K562 (cell line): ENCODE measurements around the gene TTC6. TPM values are rescaled to one million over a fixed set of nuclear protein-coding genes. Genes with fewer than 3 reads are reported as not detected.

Experiments used
- ATAC-seq: fragments of 200-7000 bp; cut with Tn5 transposase; 3 replicates; pipeline ENCODE4 v1.9.1; 2020; ENCODE audit warnings: moderate library complexity
- BruUV-seq: library from RNA; stranded (reverse); fragments of 400-500 nt; replicated peaks from 2 replicates; lab custom pipeline; 2021; lab: Mats Ljungman, UMichigan
- CTCF ChIA-PET: fragments of 300-600 bp; formaldehyde crosslinking; extraction: SDS; loops from one replicate; lab custom pipeline; 2021; ENCODE audit warnings: low intra/inter-chr PET ratio; lab: Yijun Ruan, JAX
- POLR2A ChIA-PET: fragments of 300-600, 350-650 bp; sonication (Branson Sonifier 250); formaldehyde crosslinking; extraction: SDS; loops from one replicate; lab custom pipeline; 2021; ENCODE audit warnings: antibody characterized with exemption, inconsistent platforms; lab: Yijun Ruan, JAX
- DNase-seq, 4 experiments: peaks; one replicate each; pipeline versions ENCODE4 v3.0.0 to v3.0.0-alpha.2; 2011 to 2018; ENCODE audit warnings: low spot score in 3 of 4, mixed read lengths in 3 of 4; ENCODE audit errors: extremely low read depth in 1 of 4
- FAIRE-seq: peaks from 2 replicates; lab custom pipeline; 2011; peaks lifted over from hg19 to GRCh38; lab: Jason Lieb, UNC
- H2AFZ ChIP-seq: 2 replicates; pipeline ENCODE4 v1.6.0; 2011; ENCODE audit warnings: low read depth, low read length, control low read depth, inconsistent platforms
- H3K27ac ChIP-seq: fragments of 200-600 bp; 3 replicates; pipeline ENCODE4 v1.8.0; 2011; ENCODE audit warnings: low read depth, mild to moderate bottlenecking, control low read depth, inconsistent platforms, low read length, moderate library complexity, mixed read lengths; ENCODE audit errors: extremely low read depth
- H3K27me3 ChIP-seq, 2 experiments: fragments of 300-600 bp in 1 of 2; 2 replicates in 1 of 2; 3 replicates in 1 of 2; pipeline versions ENCODE4 v1.6.0 to v1.8.0; 2011; ENCODE audit warnings: inconsistent platforms in 2 of 2, low read length in 2 of 2, mild to moderate bottlenecking in 1 of 2, mixed read lengths in 1 of 2, moderate library complexity in 1 of 2; ENCODE audit not compliant: control insufficient read depth in 2 of 2, insufficient read depth in 2 of 2
- H3K36me3 ChIP-seq: fragments of 300-600 bp; 3 replicates; pipeline ENCODE4 v1.8.0; 2011; ENCODE audit warnings: mild to moderate bottlenecking, low read length, inconsistent platforms; ENCODE audit not compliant: control insufficient read depth, insufficient read depth
- H3K4me1 ChIP-seq, 2 experiments: fragments of 200-600 bp in 1 of 2; replicated peaks in 1 of 2; 2 replicates in 1 of 2; 3 replicates in 1 of 2; pipeline versions ENCODE4 v1.5.1 to v1.8.0; 2011; ENCODE audit warnings: inconsistent platforms in 2 of 2, low read length in 2 of 2, mild to moderate bottlenecking in 1 of 2, mixed read lengths in 1 of 2, moderate library complexity in 1 of 2; ENCODE audit not compliant: control insufficient read depth in 2 of 2, insufficient read depth in 2 of 2
- H3K4me2 ChIP-seq: 2 replicates; pipeline ENCODE4 v1.6.1; 2011; ENCODE audit warnings: low read length, control low read depth, inconsistent platforms, mixed read lengths; ENCODE audit not compliant: insufficient read depth
- H3K4me3 ChIP-seq: fragments of 200-600 bp; sonication (generic), shearing (Covaris generic); 2 replicates; pipeline ENCODE4 v1.5.1; 2016; ENCODE audit warnings: control low read depth, inconsistent platforms
- H3K79me2 ChIP-seq: fragments of 200-600 bp; 3 replicates; pipeline ENCODE4 v1.8.0; 2011; ENCODE audit warnings: low read length, inconsistent platforms; ENCODE audit not compliant: control insufficient read depth, insufficient read depth
- H3K9ac ChIP-seq, 2 experiments: 2 replicates each; pipeline versions ENCODE4 v1.6.0 to v1.6.1; 2011; ENCODE audit warnings: low read depth in 2 of 2, low read length in 2 of 2, control low read depth in 1 of 2, inconsistent platforms in 1 of 2, mild to moderate bottlenecking in 1 of 2, mixed read lengths in 1 of 2; ENCODE audit not compliant: insufficient read depth in 1 of 2
- H3K9me1 ChIP-seq: one replicate; pipeline ENCODE4 v1.6.0; 2011; ENCODE audit warnings: inconsistent platforms, mild to moderate bottlenecking, low read length, moderate library complexity; ENCODE audit not compliant: control insufficient read depth, insufficient read depth
- H3K9me3 ChIP-seq: replicated peaks from 2 replicates; pipeline ENCODE4 v1.5.1; 2011; ENCODE audit warnings: low read depth, low read length, inconsistent platforms; ENCODE audit not compliant: control insufficient read depth, insufficient read depth
- H4K20me1 ChIP-seq: replicated peaks from 2 replicates; pipeline ENCODE4 v1.6.1; 2011; ENCODE audit warnings: low read length, inconsistent platforms, mixed read lengths; ENCODE audit not compliant: control insufficient read depth, insufficient read depth
- ATF1 ChIP-seq, 2 experiments: fragments of 450-650 bp in 1 of 2; IDR thresholded peaks; 2 replicates each; pipeline ENCODE4 v1.6.1; 2016; ENCODE audit warnings: missing compliant biosample characterization in 1 of 2, missing genetic modification characterization in 1 of 2
- CBFA2T3 ChIP-seq: fragments of 450-650 bp; IDR thresholded peaks from 2 replicates; pipeline ENCODE4 v1.6.1; 2017
- CXXC5 ChIP-seq: fragments of 250-450 bp; sonication (Bioruptor Pico); IDR thresholded peaks from 2 replicates; pipeline ENCODE4 v1.8.0; 2022; ENCODE audit warnings: inconsistent platforms, mild to moderate bottlenecking, moderate library complexity
- JUN ChIP-seq, 2 experiments: sonication (generic) in 1 of 2; formaldehyde crosslinking in 1 of 2; IDR thresholded peaks; 2 replicates each; pipeline versions ENCODE4 v1.6.1 to v1.8.0; 2012 to 2022; ENCODE audit warnings: borderline replicate concordance in 2 of 2, mild to moderate bottlenecking in 2 of 2, improper control_type of control experiment in 1 of 2, low read depth in 1 of 2, low read length in 1 of 2, missing genetic modification reagents in 1 of 2
- MAZ ChIP-seq, 2 experiments: fragments of 450-650 bp in 1 of 2; sonication (generic) in 1 of 2; formaldehyde crosslinking; IDR thresholded peaks in 1 of 2; conservative IDR thresholded peaks in 1 of 2; 2 replicates each; pipeline versions ENCODE4 v1.4.0 to v1.5.0; 2020; ENCODE audit warnings: mild to moderate bottlenecking in 1 of 2, missing genetic modification reagents in 1 of 2
- NR2C2 ChIP-seq, 2 experiments: fragments of 200-800 bp in 1 of 2; sonication (Bioruptor generic) in 1 of 2; sonication (generic) in 1 of 2; formaldehyde crosslinking in 1 of 2; IDR thresholded peaks; 2 replicates each; pipeline versions ENCODE4 v1.6.1 to v1.8.0; 2016 to 2022; ENCODE audit warnings: mild to moderate bottlenecking in 1 of 2, missing compliant biosample characterization in 1 of 2, missing genetic modification characterization in 1 of 2, missing genetic modification reagents in 1 of 2
- SMAD4 ChIP-seq: fragments of 250-450 bp; sonication (Bioruptor Pico); conservative IDR thresholded peaks from 2 replicates; pipeline ENCODE4 v1.8.0; 2021; ENCODE audit warnings: inconsistent platforms, mild to moderate bottlenecking, moderate library complexity
- SOX6 ChIP-seq: fragments of 450-650 bp; IDR thresholded peaks from 2 replicates; pipeline ENCODE4 v1.6.1; 2014; ENCODE audit warnings: mild to moderate bottlenecking
- TCF3 ChIP-seq: sonication (generic); formaldehyde crosslinking; IDR thresholded peaks from 2 replicates; pipeline ENCODE4 v1.4.0; 2020; ENCODE audit warnings: mild to moderate bottlenecking, missing genetic modification reagents
- ZFP91 ChIP-seq: sonication (generic); formaldehyde crosslinking; IDR thresholded peaks from 2 replicates; pipeline ENCODE4 v1.8.0; 2022; ENCODE audit warnings: mild to moderate bottlenecking, missing genetic modification reagents
- ZKSCAN3 ChIP-seq: fragments of 250-450 bp; sonication (Bioruptor Pico); IDR thresholded peaks from 2 replicates; pipeline ENCODE4 v1.4.0; 2020
- ZNF384 ChIP-seq: IDR thresholded peaks from 2 replicates; pipeline ENCODE4 v1.6.1; 2012; ENCODE audit warnings: low read depth, low read length, improper control_type of control experiment
- WGBS: fragments of 100-300 bp; shearing (Covaris generic); methylation state at CpG from one replicate; pipeline ENCODE4 v1.1.6; 2016; ENCODE audit warnings: low coverage, mixed read lengths; ENCODE audit not compliant: insufficient coverage; ENCODE audit errors: missing lambda C conversion rate; 5-methylcytosine and 5-hydroxymethylcytosine counted together
- in situ Hi-C: fragments of 300-500 bp; cut with MboI; formaldehyde crosslinking; loops from 4 replicates; pipeline ENCODE4 v1.15.0; 2018; ENCODE audit warnings: inconsistent platforms, mixed read lengths
- intact Hi-C: fragments of 100-400 bp; cut with micrococcal nuclease; formaldehyde crosslinking; loops from 2 replicates; pipeline ENCODE4 v1.14.2; 2022
- polyA plus RNA-seq, 8 experiments: library from polyadenylated mRNA; depleted of rRNA in 4 of 8; stranded (reverse) in 5 of 8; unstranded in 3 of 8; fragments of >200 nt; fragmentation: Nextera tagmentation in 2 of 8; fragmentation: Illumina TruSeq in 1 of 8; extraction: Ambion mirVana in 2 of 8; extraction: Trizol in 1 of 8; gene quantifications; 2 replicates each; pipeline versions ENCODE4 v1.2.1 to v1.2.3, GENCODE V29; 2011 to 2014; ENCODE audit warnings: inconsistent platforms in 1 of 8, missing spikeins in 1 of 8
- total RNA-seq, 7 experiments: library from RNA; depleted of rRNA in 6 of 7; stranded (reverse); fragments of >200 nt in 6 of 7; fragmentation: Illumina TruSeq in 2 of 7; extraction: Trizol in 2 of 7; gene quantifications; 2 replicates each; pipeline versions ENCODE4 v1.2.1 to v1.2.3, GENCODE V29; 2011 to 2021; ENCODE audit warnings: low replicate concordance in 1 of 7
- TF ChIP-seq, protein P1 (sequence below): fragments of 450-650 bp; conservative IDR thresholded peaks from 2 replicates; pipeline ENCODE4 v1.6.1; 2016; ENCODE audit warnings: missing genetic modification characterization, low read depth, mild to moderate bottlenecking, control low read depth, missing compliant biosample characterization
- TF ChIP-seq, protein P2 (sequence below), 2 experiments: fragments of 450-650 bp; conservative IDR thresholded peaks; 2 replicates each; pipeline ENCODE4 v1.6.1; 2017; ENCODE audit warnings: mild to moderate bottlenecking in 2 of 2, moderate library complexity in 2 of 2

TTC6 gene
- total and polyA plus RNA-seq, 9 of the 15 experiments (the other 6 are each of a cell fraction or from before 2014, with no cell fraction given): 0.04 to 0.23 (median 0.08) TPM; not detected in 5

DNA sequence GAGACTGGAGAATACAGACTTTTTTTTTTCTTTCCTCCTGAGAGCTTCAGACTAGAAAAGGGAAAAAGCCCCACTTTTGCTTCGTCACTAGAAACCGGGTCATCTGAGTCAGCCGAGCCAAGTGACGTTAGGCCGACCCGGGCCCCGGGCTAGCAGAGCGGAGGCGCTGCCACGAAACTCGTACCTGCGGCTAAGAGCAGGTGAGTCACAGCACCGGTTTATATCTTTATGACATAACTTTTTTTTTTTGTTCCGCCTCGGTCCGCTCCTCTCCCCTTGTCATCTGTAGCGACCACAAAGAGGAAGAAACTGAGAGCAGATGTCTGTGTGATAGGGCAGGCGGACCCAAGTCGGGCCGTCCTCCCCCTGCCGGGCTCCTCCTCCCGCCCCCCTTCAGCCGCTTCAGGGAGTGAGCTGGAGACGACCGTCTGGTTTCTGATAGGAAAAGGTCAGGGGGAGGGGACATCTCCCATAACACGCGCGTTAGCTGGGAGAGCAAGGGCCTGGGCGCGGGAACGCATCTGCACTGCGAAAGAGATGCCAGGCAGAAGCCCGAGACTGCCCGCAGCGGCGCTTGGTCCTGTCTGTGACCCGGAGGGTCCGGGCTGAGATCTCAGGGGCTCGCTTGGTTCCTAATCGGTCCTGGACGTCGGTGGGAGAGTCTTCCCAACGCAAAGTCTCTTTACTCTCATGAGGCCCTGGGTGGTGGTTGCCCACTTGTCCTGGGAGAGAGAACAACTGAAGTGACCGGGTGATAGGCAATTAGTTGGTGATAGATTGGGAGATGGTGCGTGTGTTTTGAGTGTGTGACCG is 586 bp downstream of the TTC6 start:
- H3K4me3 ChIP-seq: peak overlapping the region; percentile 56
- ChIA-PET POLR2A (interaction anchor here (0.6 kb wide), 1 partner anchor 219 kb away, joined by 3 read pairs; no protein-coding TSS in a partner anchor), CTCF (no interaction called here)
- peak overlapping the region; percentile 59 to 88 for H3K9ac ChIP-seq
- FAIRE-seq (peak; percentile 79), DNase-seq (peak; percentile 79 to 87 (median 83)), ATAC-seq (peak; percentile 84)
- no peaks in the 10 kb centered on the region for H3K36me3 ChIP-seq
- no peaks in the 10 kb centered on the region for H3K9me1 ChIP-seq
- in situ Hi-C loops (loop anchor here (25.0 kb wide), 1 partner anchor 334 kb away; no protein-coding TSS in a partner anchor), intact Hi-C loops (loop anchor here (2.0 kb wide), 2 partner anchors 277 to 349 kb away; no protein-coding TSS in a partner anchor)
- TSS peak; percentile 78 for BruUV-seq
- peaks cover 3 to 26% of the 10 kb centered on the region in 2 experiments; a peak in 4 of 5 replicates for H3K4me1 ChIP-seq
- H3K79me2 ChIP-seq: peaks cover 2% of the 10 kb centered on the region; the same call in 2 of the 3 replicates
- peak overlapping the region; percentile 89 for H2AFZ ChIP-seq
- peaks cover 0 to 3% of the 10 kb centered on the region in 2 experiments; a peak in 1 of 5 replicates for H3K27me3 ChIP-seq
- peak overlapping the region; percentile 69 for H3K4me2 ChIP-seq
- H3K27ac ChIP-seq: peak overlapping the region; percentile 72
- H4K20me1 ChIP-seq: no peaks in the 10 kb centered on the region
- WGBS: 11% methylated on average over 22 of the region's 46 CpGs
- H3K9me3 ChIP-seq: no peaks in the 10 kb centered on the region; the same call in 1 of the 2 replicates
- peak; percentile 39; the same call in 1 of the 2 replicates for TF ChIP-seq JUN (IDR thresholded peaks at IDR 0.05; ENCODE audit: borderline replicate concordance, low read depth, low read length)
- no peak for TF ChIP-seq JUN (CRISPR knock-in tag; IDR thresholded peaks at IDR 0.05; ENCODE audit: borderline replicate concordance)
- TF ChIP-seq ATF1 (CRISPR knock-in tag; IDR thresholded peaks at IDR 0.05): no peak
- TF ChIP-seq ATF1 (tag; IDR thresholded peaks at IDR 0.05): peak; percentile 66
- TF ChIP-seq TCF3 (CRISPR knock-in tag): peak; percentile 21; the same call in 1 of the 2 replicates
- peak; percentile 61 for TF ChIP-seq SOX6
- TF ChIP-seq MAZ (CRISPR knock-in tag; conservative IDR thresholded peaks at IDR 0.05 in 1 of 2, IDR thresholded peaks at IDR 0.05 in 1 of 2): peak in 1 of 2 experiments; percentile 49; a peak in 1 of 4 replicates
- no peak for TF ChIP-seq ZFP91 (CRISPR knock-in tag)
- no peak for TF ChIP-seq NR2C2 (CRISPR knock-in tag; IDR thresholded peaks at IDR 0.05)
- TF ChIP-seq NR2C2 (tag; IDR thresholded peaks at IDR 0.05): peak; percentile 21
- TF ChIP-seq, protein P1, sequence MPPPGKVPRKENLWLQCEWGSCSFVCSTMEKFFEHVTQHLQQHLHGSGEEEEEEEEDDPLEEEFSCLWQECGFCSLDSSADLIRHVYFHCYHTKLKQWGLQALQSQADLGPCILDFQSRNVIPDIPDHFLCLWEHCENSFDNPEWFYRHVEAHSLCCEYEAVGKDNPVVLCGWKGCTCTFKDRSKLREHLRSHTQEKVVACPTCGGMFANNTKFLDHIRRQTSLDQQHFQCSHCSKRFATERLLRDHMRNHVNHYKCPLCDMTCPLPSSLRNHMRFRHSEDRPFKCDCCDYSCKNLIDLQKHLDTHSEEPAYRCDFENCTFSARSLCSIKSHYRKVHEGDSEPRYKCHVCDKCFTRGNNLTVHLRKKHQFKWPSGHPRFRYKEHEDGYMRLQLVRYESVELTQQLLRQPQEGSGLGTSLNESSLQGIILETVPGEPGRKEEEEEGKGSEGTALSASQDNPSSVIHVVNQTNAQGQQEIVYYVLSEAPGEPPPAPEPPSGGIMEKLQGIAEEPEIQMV (tag): peak; percentile 97
- TF ChIP-seq ZNF384: peak; percentile 39; the same call in 1 of the 2 replicates
- TF ChIP-seq, protein P2, sequence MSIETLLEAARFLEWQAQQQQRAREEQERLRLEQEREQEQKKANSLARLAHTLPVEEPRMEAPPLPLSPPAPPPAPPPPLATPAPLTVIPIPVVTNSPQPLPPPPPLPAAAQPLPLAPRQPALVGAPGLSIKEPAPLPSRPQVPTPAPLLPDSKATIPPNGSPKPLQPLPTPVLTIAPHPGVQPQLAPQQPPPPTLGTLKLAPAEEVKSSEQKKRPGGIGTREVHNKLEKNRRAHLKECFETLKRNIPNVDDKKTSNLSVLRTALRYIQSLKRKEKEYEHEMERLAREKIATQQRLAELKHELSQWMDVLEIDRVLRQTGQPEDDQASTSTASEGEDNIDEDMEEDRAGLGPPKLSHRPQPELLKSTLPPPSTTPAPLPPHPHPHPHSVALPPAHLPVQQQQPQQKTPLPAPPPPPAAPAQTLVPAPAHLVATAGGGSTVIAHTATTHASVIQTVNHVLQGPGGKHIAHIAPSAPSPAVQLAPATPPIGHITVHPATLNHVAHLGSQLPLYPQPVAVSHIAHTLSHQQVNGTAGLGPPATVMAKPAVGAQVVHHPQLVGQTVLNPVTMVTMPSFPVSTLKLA (conservative IDR thresholded peaks at IDR 0.05): 0 out of 4 replicates have a peak, but pooled peaks of 1 of the 2 experiments have one; percentile 28
- TF ChIP-seq CBFA2T3: peak; percentile 53
- TF ChIP-seq SMAD4: 0 out of 2 replicates have a peak, but pooled peaks have one; percentile 59
- peak; percentile 46 for TF ChIP-seq CXXC5 (CRISPR knock-in tag)
- no peak for TF ChIP-seq ZKSCAN3 (CRISPR knock-in tag)
